Left lung (tissue), 10 donors: ENCODE measurements around the gene FUT8. TPM values are rescaled to one million over a fixed set of nuclear protein-coding genes. Genes with fewer than 3 reads are reported as not detected.
A peak's percentile ranks its signal among the peaks of the same experiment; 100 is the strongest.

Experiments used
- ATAC-seq: fragments of 200-7000 bp; cut with Tn5 transposase; one replicate; pipeline ENCODE4 v1.9.1; 2020; ENCODE audit warnings: moderate library complexity
- DNase-seq, 4 donors: peaks; one replicate each; pipeline ENCODE4 v3.0.0-alpha.2; 2013 to 2020
- H3K27ac ChIP-seq, 2 donors: fragments of 200-600 bp; sonication (generic) in 1 of 2; one replicate each; pipeline versions ENCODE4 v1.5.0 to v1.8.0; 2020 to 2021
- H3K27me3 ChIP-seq, 2 donors: fragments of 200-600 bp; sonication (generic) in 1 of 2; one replicate each; pipeline versions ENCODE4 v1.5.0 to v1.8.0; 2020 to 2021
- H3K36me3 ChIP-seq, 2 donors: fragments of 200-600 bp; sonication (generic) in 1 of 2; one replicate each; pipeline versions ENCODE4 v1.5.0 to v1.8.0; 2020 to 2021
- H3K4me1 ChIP-seq, 2 donors: fragments of 200-600 bp; one replicate each; pipeline ENCODE4 v1.8.0; 2021
- H3K4me3 ChIP-seq, 2 donors: fragments of 200-600 bp; sonication (generic) in 1 of 2; one replicate each; pipeline versions ENCODE4 v1.5.0 to v1.8.0; 2020 to 2021; ENCODE audit warnings: mild to moderate bottlenecking in 1 of 2
- H3K9me3 ChIP-seq, 2 donors: fragments of 200-600 bp; sonication (generic) in 1 of 2; one replicate each; pipeline versions ENCODE4 v1.5.0 to v1.8.0; 2020 to 2021
- intact Hi-C, 2 donors: fragments of 100-400 bp; cut with DNase I; formaldehyde crosslinking; loops; one replicate each; pipeline versions ENCODE4 v1.11.2 to v1.14.2; 2022
- polyA plus RNA-seq, 6 donors: library from polyadenylated mRNA; unstranded; fragments of 120-200 nt; gene quantifications; one replicate each; pipeline ENCODE4 v1.2.1, GENCODE V29; 2013; ENCODE audit not compliant: insufficient read length in 6 of 6
- total RNA-seq, 2 donors: library from RNA; stranded (reverse); fragmentation: NEBNext Ultra II Directional; extraction: Animal tissue kit (Norgen Biotek cat#: 25700); gene quantifications; one replicate each; pipeline ENCODE4 v1.2.1, GENCODE V29; 2021
- TF ChIP-seq, protein P1 (sequence below), 2 donors: fragments of 200-600 bp; sonication (generic) in 1 of 2; IDR thresholded peaks; one replicate each; pipeline versions ENCODE4 v1.5.0 to v1.8.0; 2021; ENCODE audit warnings: antibody characterized with exemption in 2 of 2
- donor health status: DM: no; HTN: yes; CAD: no.
- donor health status: DM: no; HTN: no; CAD: no.

Gene FUT8
- total and polyA plus RNA-seq, 8 donors = 28.7 to 41.1 (median 33.9) TPM

DNA sequence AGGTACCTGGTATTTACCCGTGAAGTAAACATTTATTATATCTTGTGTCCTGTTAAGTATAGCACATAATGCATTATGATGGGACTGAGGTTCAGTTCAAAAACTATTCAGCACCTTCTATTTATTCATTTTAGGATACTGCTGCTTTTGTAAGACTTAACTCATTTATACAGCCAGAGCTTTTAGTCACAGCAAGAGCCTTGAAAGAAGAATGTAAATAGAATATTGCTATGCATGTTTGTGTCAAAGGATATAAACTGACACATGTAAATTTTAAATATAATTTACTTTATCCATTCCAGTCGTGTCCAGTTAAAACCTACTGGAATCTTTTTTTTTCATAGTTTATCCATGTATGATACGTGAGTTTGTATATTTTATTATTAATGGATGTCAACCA, 168.8 kb downstream of the FUT8 start:
- ATAC-seq (no peak), DNase-seq (no peak)
- Histone ChIP-seq H3K4me1 (no peaks in the 10 kb centered on the region), H3K4me3 (no peak overlapping the region), H3K36me3 (no peaks in the 10 kb centered on the region), H3K27me3 (no peaks in the 10 kb centered on the region), H3K9me3 (no peaks in the 10 kb centered on the region), H3K27ac (no peak overlapping the region)
- intact Hi-C loops = no loop called here
- TF ChIP-seq, protein P1, sequence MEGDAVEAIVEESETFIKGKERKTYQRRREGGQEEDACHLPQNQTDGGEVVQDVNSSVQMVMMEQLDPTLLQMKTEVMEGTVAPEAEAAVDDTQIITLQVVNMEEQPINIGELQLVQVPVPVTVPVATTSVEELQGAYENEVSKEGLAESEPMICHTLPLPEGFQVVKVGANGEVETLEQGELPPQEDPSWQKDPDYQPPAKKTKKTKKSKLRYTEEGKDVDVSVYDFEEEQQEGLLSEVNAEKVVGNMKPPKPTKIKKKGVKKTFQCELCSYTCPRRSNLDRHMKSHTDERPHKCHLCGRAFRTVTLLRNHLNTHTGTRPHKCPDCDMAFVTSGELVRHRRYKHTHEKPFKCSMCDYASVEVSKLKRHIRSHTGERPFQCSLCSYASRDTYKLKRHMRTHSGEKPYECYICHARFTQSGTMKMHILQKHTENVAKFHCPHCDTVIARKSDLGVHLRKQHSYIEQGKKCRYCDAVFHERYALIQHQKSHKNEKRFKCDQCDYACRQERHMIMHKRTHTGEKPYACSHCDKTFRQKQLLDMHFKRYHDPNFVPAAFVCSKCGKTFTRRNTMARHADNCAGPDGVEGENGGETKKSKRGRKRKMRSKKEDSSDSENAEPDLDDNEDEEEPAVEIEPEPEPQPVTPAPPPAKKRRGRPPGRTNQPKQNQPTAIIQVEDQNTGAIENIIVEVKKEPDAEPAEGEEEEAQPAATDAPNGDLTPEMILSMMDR (IDR thresholded peaks at IDR 0.05) = no peak

DNA sequence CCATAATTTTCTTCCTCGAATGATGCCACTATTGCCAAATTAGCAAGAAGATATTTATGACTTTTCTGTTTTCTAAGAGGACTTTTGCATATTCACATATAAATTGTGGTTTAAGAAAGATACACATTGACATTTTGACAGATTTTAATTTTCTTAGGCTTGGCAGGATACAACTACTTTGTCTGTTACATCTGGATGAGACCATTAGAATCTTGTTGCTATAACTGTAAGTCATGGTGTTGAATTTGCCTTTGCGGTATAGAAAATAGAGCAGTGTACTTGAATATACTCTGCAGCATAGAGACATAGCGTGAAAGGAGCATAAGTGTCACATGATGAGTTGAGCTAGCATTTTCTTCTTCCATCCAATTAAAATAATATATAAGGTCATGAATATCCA, 169.3 kb downstream of the FUT8 start:
- Histone ChIP-seq H3K36me3 (no peaks in the 10 kb centered on the region), H3K9me3 (no peaks in the 10 kb centered on the region), H3K4me3 (no peak overlapping the region), H3K27me3 (no peaks in the 10 kb centered on the region), H3K4me1 (no peaks in the 10 kb centered on the region), H3K27ac (no peak overlapping the region)
- TF ChIP-seq, protein P1 (IDR thresholded peaks at IDR 0.05) = no peak
- intact Hi-C loops = no loop called here
- ATAC-seq (no peak), DNase-seq (no peak)

DNA sequence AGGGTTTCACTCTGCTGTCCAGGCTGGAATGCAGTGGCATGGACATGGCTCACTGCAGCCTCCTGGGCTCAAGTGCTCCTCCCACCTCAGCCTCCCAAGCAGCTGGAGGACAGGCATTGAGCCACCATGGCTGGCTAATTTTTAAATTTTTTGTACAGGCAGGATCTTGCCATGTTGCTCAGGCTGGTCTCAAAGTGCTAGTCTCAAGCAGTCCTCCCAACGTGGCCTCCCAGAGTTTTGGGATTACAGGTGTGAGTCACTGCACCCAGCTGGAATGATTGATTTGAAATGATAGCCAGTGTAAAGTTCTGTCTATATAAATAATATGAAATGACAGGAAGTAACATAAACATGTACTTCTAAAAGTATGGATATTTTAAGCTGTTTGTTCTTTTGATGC, 172.7 kb downstream of the FUT8 start:
- no peaks in the 10 kb centered on the region for H3K27me3 ChIP-seq
- no peak overlapping the region for H3K27ac ChIP-seq
- H3K36me3 ChIP-seq = no peaks in the 10 kb centered on the region
- no peak for DNase-seq
- no peak overlapping the region for H3K4me3 ChIP-seq
- no peaks in the 10 kb centered on the region for H3K9me3 ChIP-seq
- intact Hi-C loops = no loop called here
- TF ChIP-seq, protein P1 (IDR thresholded peaks at IDR 0.05) = no peak
- H3K4me1 ChIP-seq = peaks cover 0 to 8% of the 10 kb centered on the region in 2 donors
- no peak for ATAC-seq

DNA sequence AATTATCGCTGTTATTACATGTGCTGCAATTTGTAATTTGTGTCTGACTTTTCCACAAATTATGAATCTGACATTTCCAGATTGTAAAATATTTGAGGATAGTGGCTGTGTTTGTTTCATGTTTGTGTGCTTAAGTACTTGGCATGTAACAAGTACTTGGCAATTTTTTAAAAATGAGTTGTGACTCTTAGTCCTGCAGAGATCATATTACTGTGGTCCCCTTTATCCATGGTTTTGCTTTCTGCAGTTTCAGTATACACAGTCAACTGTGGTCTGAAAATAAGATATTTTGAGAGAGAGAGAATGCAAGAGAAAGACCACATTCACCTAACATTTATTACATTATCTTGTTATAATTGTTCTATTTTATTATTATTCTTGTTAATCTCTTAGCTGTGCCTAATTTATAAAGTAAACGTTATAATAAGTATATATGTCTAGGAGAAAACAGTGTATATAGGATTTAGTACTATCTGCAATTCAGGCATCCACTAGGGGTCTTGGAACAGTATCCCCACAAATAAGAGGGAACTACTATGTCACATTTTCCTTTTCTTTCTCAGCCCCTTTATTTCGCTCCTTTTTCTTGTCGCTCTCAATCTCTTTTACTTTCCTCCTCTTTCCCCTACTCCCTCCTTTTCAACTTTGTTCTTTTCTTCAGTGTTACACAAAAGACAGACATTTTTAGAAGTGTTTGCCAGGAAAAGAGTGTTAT, 176.1 kb downstream of the FUT8 start:
- no peaks in the 10 kb centered on the region for H3K36me3 ChIP-seq
- H3K4me3 ChIP-seq = no peak overlapping the region
- no peaks in the 10 kb centered on the region for H3K27me3 ChIP-seq
- intact Hi-C loops = no loop called here
- H3K27ac ChIP-seq = no peak overlapping the region
- no peaks in the 10 kb centered on the region for H3K9me3 ChIP-seq
- TF ChIP-seq, protein P1 (IDR thresholded peaks at IDR 0.05) = no peak
- DNase-seq (peak in 1 of 4 donors; percentile 7), ATAC-seq (no peak)
- peaks cover 0 to 8% of the 10 kb centered on the region in 2 donors for H3K4me1 ChIP-seq

DNA sequence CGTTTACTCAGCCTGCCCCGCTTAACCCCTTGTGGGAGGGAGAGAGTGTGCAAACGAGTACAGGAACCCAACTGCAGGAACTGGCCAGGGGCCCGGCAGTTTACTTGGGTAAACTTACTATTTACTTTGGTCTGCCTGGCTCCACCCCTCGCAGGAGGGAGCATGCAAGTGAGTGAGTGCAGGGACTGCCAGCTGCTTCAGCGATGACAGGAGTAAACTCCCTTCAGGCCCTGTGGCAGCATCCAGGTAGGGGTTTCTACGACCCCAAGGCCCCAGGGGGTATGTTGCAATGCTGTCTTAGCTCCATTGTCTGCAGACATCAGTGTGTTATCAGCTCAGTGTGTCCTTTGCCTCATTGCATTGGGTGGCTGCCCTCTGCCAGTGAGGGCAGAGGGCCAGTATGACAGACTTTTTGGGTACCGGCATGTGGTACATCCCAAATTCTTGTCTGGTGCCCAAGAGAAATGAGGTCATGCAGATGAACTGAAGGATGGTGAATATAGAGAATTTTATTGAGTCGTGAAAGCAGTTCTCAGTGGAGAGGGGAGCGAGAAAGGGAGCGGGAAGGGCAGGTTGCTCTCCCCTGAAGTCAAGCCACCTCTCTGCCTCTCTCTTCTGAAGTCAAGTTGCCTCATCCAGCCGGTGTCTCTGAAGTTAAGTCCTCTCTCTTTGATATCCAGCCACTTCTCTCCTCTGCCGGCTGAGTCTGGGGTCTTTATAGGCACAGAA, 181.8 kb downstream of the FUT8 start:
- peak; percentile 95 for ATAC-seq

More for the DNA sequence above, 181.8 kb downstream of the FUT8 start:
- no peak overlapping the region for H3K4me3 ChIP-seq
- TF ChIP-seq, protein P1 (IDR thresholded peaks at IDR 0.05) = no peak
- no peaks in the 10 kb centered on the region for H3K9me3 ChIP-seq
- H3K27me3 ChIP-seq = no peaks in the 10 kb centered on the region
- intact Hi-C loops = no loop called here
- DNase-seq = peak in 2 of 4 donors; percentile 33 to 82
- no peak overlapping the region for H3K27ac ChIP-seq
- no peaks in the 10 kb centered on the region for H3K4me1 ChIP-seq
- H3K36me3 ChIP-seq = no peaks in the 10 kb centered on the region
